Central memory CD8-positive, alpha-beta T cell (primary cell): ENCODE measurements around the gene MTUS2.

Source experiments
- ATAC-seq: fragments of 150-1000 bp; cut with Tn5 transposase; replicated peaks from 2 replicates; pipeline ENCODE4 v1.10.0; 2022; ENCODE audit warnings: mild to moderate bottlenecking, moderate FRiP score, moderate number of reproducible peaks; ENCODE audit not compliant: poor library complexity, severe bottlenecking; ENCODE audit errors: extremely low read depth
- DNase-seq, 2 donors: peaks; one replicate each; pipeline ENCODE4 v3.0.0; 2021; ENCODE audit warnings: low spot score in 2 of 2
- H3K27ac Mint-ChIP-seq: one replicate; pipeline ENCODE4 v1.8.0; 2022; ENCODE audit warnings: low read depth, mild to moderate bottlenecking, moderate library complexity, mixed read lengths
- H3K27me3 Mint-ChIP-seq: one replicate; pipeline ENCODE4 v1.8.0; 2022; ENCODE audit warnings: mixed read lengths
- H3K36me3 Mint-ChIP-seq: one replicate; pipeline ENCODE4 v1.8.0; 2022; ENCODE audit warnings: mild to moderate bottlenecking, moderate library complexity, mixed read lengths; ENCODE audit not compliant: insufficient read depth
- H3K4me1 Mint-ChIP-seq: one replicate; pipeline ENCODE4 v1.8.0; 2022; ENCODE audit warnings: mixed read lengths
- H3K4me3 Mint-ChIP-seq: one replicate; pipeline ENCODE4 v1.8.0; 2022; ENCODE audit warnings: mild to moderate bottlenecking, moderate library complexity, mixed read lengths
- H3K9me3 Mint-ChIP-seq: one replicate; pipeline ENCODE4 v1.8.0; 2022; ENCODE audit warnings: mixed read lengths

The MTUS2 gene

DNA sequence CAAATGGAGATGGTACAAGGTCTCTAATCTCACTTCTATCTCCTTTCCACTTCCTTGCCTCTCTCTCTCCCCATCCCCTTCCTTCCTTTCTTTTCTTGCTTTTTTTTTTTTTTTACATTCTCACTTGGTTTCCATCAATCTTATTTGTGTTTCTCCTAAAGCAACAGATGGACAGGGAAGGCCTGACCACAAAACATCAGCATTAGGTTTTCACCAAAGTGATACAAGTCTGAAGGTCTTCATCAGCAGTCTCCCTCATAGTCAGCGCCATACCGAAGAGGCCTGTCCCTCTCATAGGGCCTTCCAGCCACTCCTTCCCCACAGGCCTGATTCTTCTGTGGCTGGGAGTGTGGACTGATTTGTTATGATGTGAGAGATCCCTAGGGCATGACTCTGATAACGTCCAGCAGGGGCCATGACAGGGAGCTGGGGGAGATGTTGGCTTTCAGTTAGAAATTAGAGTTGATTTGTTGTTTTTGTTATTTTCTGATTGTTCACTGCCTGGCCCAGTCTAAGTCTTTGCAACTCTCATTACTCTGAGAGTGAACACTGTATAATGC, 616.7 kb downstream of the MTUS2 start:
- H3K36me3 Mint-ChIP-seq: peaks cover 2% of the 10 kb centered on the region
- ATAC-seq: no peak
- no peak overlapping the region for H3K4me3 Mint-ChIP-seq
- H3K27me3 Mint-ChIP-seq: peaks cover 70% of the 10 kb centered on the region
- no peaks in the 10 kb centered on the region for H3K4me1 Mint-ChIP-seq
- no peaks in the 10 kb centered on the region for H3K9me3 Mint-ChIP-seq
- no peak for DNase-seq
- H3K27ac Mint-ChIP-seq: no peak overlapping the region

DNA sequence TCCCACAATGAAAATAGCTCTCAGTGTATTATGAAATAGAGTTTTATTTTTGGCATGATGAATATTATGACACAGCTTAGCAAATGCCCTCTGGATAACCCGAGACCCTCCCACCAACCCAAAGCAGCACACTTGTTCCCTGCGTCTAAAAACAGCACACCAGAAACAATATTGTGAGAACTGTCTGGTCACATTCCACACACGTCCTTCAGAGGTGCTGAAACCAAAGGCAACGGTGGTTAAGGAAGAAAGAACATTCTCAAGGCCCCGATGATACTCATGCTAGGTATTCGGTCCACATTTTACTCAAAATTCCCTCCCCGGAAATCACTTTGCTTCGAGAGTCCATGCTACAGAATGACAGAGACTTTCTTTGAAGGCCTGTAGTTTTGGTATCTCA, 618.6 kb downstream of the MTUS2 start:
- H3K4me3 Mint-ChIP-seq: no peak overlapping the region
- H3K9me3 Mint-ChIP-seq: no peaks in the 10 kb centered on the region
- DNase-seq: no peak
- H3K27ac Mint-ChIP-seq: no peak overlapping the region
- peaks cover 72% of the 10 kb centered on the region for H3K27me3 Mint-ChIP-seq
- peaks cover 5% of the 10 kb centered on the region for H3K36me3 Mint-ChIP-seq
- H3K4me1 Mint-ChIP-seq: no peaks in the 10 kb centered on the region
- no peak for ATAC-seq

DNA sequence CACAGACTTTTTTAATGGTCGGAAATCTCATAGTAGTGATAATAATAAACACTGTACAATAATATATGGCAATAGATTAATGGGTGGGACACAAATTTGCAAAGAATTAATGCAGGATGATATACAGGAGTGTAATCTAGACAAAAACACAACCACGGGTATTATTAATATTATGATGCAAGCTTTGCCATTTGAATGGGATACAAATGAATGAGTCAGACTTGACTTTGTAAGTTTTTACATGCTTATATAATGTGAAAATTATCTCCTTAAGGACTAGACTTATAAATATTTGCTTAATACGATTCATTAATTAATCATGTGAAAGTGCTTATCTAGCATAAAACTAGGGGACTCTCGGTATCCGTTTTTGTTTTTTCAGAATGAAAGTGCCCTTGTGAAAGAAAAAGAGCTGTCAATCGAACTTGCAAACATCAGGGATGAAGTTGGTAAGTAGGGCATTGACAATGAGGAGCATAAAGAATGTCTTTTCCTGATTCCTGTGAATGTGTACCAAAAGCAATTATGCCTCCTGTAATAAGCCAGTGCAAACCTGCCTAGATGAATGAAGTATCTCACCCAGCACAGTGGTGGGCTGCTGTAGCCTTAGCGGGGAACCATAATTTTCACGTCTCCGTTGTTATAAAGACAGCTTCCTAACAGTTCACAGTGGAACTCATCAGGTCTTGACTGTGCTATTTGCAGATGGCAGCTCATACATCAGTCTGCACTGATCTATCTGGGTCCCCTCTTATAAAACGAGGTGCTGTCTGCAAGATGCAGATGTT, 619.7 kb downstream of the MTUS2 start:
- Mint-ChIP-seq H3K4me3 (no peak overlapping the region), H3K4me1 (no peaks in the 10 kb centered on the region), H3K9me3 (no peaks in the 10 kb centered on the region)

DNA sequence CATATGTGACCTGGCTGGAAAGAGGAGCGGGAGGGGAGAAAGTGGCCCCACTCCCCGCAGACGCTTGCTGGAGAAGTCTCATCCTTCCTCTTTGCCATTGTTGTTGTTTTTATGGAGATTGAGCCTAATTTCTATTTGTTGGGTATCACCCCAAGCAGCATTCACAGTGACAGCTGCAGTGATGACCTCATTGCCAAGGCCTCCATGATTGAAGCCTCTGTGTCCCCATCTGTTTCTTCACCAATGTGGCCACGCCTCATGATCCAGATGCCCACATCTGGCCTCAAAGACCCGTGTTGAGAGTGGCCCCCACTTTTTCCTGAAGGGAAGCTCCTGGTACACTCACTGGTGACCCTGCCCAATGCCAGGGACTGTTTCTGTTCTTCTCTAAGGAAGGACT, 621.2 kb downstream of the MTUS2 start:
- ATAC-seq: no peak
- H3K4me3 Mint-ChIP-seq: no peak overlapping the region
- no peaks in the 10 kb centered on the region for H3K4me1 Mint-ChIP-seq
- H3K27ac Mint-ChIP-seq: no peak overlapping the region
- peaks cover 2% of the 10 kb centered on the region for H3K36me3 Mint-ChIP-seq
- no peak for DNase-seq
- H3K27me3 Mint-ChIP-seq: peaks cover 78% of the 10 kb centered on the region
- H3K9me3 Mint-ChIP-seq: no peaks in the 10 kb centered on the region

More for the DNA sequence above, 619.7 kb downstream of the MTUS2 start:
- DNase-seq: no peak
- ATAC-seq: no peak
- peaks cover 75% of the 10 kb centered on the region for H3K27me3 Mint-ChIP-seq
- H3K27ac Mint-ChIP-seq: no peak overlapping the region
- peaks cover 5% of the 10 kb centered on the region for H3K36me3 Mint-ChIP-seq

DNA sequence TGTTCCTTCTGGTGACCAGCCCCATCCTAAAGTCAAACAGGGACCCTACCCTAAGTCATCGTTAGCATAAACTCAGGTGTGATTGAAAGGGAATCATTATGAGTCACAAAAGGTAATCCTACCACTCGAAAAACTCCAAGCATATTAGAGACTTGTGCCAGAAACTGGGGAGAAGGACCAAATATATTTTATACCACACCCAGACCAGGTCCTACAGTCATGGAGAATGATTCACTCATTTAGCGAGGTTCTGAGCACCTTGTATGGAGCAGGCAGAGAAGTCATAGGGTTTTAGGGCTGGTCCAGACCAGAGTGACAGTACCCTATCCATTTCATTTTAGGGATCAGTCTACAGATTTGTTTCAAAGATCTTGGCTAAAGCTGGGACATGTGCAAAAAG, 625.9 kb downstream of the MTUS2 start:
- DNase-seq: no peak
- Mint-ChIP-seq H3K4me3 (no peak overlapping the region), H3K27me3 (peaks cover 90% of the 10 kb centered on the region), H3K9me3 (no peaks in the 10 kb centered on the region), H3K4me1 (no peaks in the 10 kb centered on the region), H3K36me3 (peaks cover 2% of the 10 kb centered on the region), H3K27ac (no peak overlapping the region)
- ATAC-seq: no peak

DNA sequence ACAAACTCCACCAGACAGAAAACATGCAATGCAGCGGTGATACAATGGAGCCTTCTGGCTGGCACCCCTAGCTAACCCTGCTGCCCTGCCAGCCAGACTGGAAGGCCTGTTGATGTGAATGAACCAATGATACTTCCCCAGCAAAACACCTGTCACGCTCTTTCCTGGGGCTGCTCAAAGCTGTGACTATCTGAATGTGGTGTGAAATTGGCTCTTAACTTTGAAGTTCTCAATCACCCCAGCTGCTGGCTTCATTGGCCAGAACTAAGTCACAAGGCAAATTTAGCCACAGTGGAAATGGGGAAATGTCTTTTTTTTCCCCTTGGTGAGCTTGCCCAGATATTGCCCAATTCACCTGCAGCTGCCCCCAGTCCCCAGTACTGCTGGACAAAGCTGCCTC, 628.0 kb downstream of the MTUS2 start:
- no peaks in the 10 kb centered on the region for H3K9me3 Mint-ChIP-seq
- no peak overlapping the region for H3K27ac Mint-ChIP-seq
- H3K4me3 Mint-ChIP-seq: no peak overlapping the region
- H3K36me3 Mint-ChIP-seq: peaks cover 2% of the 10 kb centered on the region
- peaks cover 78% of the 10 kb centered on the region for H3K27me3 Mint-ChIP-seq
- ATAC-seq (no peak), DNase-seq (no peak)
- no peaks in the 10 kb centered on the region for H3K4me1 Mint-ChIP-seq

DNA sequence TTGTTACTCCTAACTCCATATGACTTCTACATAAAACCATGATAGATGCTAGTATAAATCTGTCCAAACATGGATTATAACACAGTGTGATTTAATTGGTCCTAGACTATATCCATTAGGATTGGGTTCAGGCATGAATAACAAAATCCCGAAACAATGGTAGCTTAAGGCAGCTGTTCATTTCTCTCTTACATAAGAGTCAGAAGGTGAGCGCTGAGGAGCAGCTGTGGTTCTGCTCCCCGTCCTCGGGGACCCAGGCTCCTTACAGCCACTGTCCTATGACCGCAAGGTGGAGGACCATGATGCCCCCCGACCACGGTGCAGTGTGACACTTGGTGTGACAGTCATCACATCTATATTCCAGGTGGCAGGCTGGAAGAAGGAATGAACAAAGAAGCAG, 629.6 kb downstream of the MTUS2 start:
- Mint-ChIP-seq H3K27ac (no peak overlapping the region), H3K36me3 (no peaks in the 10 kb centered on the region), H3K4me3 (no peak overlapping the region), H3K27me3 (peaks cover 73% of the 10 kb centered on the region), H3K9me3 (no peaks in the 10 kb centered on the region), H3K4me1 (no peaks in the 10 kb centered on the region)
- ATAC-seq (no peak), DNase-seq (no peak)

DNA sequence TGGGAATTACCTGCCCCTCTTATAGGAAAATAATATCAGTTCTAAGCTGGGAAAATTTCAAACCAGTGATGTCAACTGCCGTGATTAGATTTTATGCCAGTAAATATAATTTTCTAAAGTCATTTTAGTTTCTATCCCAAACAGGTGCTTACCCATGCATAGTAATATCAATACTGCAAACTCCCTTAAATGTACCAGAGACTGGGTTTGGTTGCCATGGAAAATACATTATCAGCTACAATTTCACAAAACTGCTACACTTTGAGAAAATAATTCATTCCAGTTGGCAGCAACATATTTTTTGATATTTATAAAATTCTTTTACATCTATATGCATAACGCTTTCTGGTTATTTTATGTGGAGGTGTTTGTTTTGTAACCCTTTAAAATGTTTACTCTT, 631.8 kb downstream of the MTUS2 start:
- Mint-ChIP-seq H3K36me3 (peaks cover 2% of the 10 kb centered on the region), H3K27me3 (peaks cover 65% of the 10 kb centered on the region), H3K27ac (no peak overlapping the region), H3K4me1 (no peaks in the 10 kb centered on the region), H3K9me3 (no peaks in the 10 kb centered on the region), H3K4me3 (no peak overlapping the region)
- DNase-seq (no peak), ATAC-seq (no peak)

DNA sequence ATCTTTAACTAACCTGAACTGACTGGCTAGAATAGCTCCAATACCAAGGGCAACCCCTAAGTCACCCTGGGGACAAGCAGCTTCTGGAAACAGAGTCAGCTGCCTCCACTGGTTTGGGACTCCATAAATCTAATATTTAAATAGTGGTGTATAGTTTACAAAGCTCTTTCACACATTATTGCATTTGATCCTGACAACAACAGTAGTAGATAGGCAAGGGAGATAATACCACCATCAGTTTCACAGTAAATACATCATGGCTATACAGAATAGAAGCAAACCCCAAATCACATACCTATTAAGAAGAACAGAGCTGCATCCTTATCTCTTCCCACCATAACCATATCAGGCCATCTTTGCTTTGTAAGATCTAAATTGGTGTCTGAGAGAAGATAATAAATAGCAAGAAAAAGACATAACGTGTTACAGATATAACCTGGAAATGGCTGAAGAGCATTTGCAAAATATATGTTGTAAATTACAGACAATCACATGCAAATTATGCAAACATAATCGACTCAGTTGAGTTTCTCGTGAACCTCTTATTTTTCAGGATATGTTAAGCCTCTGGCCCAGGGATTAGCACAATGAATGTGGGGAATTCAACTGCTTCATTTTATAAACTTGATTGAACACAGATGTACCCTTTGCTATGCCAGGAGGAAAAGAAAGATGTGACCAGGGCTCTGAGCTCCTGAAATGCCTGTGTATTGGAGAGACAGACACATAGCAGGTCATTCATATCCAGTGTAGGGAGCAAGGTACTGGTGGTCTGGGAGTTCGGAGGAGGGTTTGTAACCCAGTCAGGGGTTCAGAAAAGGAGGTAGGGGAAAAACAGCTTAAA, 632.9 kb downstream of the MTUS2 start:
- Mint-ChIP-seq H3K27me3 (peaks cover 55% of the 10 kb centered on the region), H3K9me3 (no peaks in the 10 kb centered on the region), H3K36me3 (peaks cover 2% of the 10 kb centered on the region), H3K4me3 (no peak overlapping the region), H3K27ac (no peak overlapping the region), H3K4me1 (no peaks in the 10 kb centered on the region)
- ATAC-seq (no peak), DNase-seq (no peak)

DNA sequence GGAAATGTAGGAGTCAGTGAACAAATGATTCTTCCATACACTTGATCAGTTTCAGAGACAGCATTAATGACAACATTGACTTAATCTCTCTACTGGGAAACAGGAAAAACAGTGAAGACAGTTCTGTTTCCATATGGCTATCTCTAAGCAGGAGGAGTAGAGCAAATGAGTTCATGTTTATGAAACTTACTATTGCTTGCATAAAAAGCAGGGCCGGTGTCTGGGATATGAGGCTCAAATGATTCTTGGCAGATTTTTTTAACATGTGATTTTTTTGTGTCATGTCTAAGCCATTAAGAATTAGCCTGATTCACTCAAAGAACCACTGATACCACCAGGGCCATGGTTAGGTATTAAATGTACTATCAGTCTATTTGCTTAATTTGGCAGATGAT, 633.5 kb downstream of the MTUS2 start:
- Mint-ChIP-seq H3K9me3 (no peaks in the 10 kb centered on the region), H3K27ac (no peak overlapping the region), H3K27me3 (peaks cover 50% of the 10 kb centered on the region), H3K4me3 (no peak overlapping the region), H3K4me1 (no peaks in the 10 kb centered on the region), H3K36me3 (peaks cover 2% of the 10 kb centered on the region)
- DNase-seq: no peak
- no peak for ATAC-seq

DNA sequence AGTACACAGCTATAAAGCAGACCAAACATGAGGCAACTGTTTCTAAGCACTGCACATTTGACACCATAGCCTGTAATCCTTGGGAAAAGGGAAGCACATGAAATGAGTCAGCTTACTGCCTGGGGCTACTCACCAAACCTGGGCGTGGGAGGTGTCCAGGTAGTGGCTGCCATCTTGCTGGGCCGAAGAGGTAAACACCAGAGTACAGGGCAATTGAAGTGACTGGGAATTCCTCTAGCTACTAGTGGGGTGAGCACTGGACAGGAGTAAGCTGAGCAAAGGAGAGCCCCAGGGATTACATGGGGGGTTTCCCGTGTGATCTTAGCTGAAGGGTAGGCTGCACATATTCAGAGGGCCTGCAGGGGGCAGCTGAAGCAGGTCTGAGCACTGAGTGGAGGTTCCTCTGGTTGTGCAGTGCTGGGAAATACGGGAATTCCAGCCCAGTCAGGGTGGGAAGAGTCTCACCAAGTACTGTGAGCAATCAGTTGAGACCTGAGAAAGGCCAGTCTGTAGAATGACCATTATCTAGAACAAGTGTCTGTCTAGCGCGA, 634.9 kb downstream of the MTUS2 start:
- no peaks in the 10 kb centered on the region for H3K4me1 Mint-ChIP-seq
- H3K9me3 Mint-ChIP-seq: no peaks in the 10 kb centered on the region
- no peak for ATAC-seq
- H3K27me3 Mint-ChIP-seq: peaks cover 46% of the 10 kb centered on the region
- no peak for DNase-seq
- H3K36me3 Mint-ChIP-seq: peaks cover 2% of the 10 kb centered on the region
- H3K27ac Mint-ChIP-seq: no peak overlapping the region
- H3K4me3 Mint-ChIP-seq: no peak overlapping the region

DNA sequence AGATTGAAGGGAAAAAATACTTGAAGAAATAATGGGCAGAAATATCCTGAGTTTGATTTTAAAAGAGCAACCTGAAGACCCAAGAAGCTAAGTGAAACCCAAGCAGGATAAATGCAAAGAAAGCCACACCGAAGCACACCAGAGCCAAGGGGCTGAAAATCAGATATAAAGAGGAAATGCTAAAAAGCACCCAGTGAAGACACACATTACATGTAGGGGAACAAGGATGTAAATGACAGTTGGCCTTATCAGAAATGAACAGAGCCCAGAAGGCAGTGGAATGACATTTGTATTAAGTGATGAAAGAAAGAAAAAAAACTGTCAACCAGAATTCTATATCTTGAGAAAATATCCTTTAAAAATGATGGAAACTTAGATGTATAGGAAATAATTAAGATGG, 636.3 kb downstream of the MTUS2 start:
- Mint-ChIP-seq H3K27me3 (peaks cover 45% of the 10 kb centered on the region), H3K9me3 (no peaks in the 10 kb centered on the region), H3K27ac (no peak overlapping the region), H3K36me3 (peaks cover 2% of the 10 kb centered on the region), H3K4me3 (no peak overlapping the region), H3K4me1 (no peaks in the 10 kb centered on the region)
- DNase-seq (no peak), ATAC-seq (no peak)
